ENCODE results near the gene HDAC7.

- TF ChIP-seq EZH2 (IDR thresholded peaks at IDR 0.05; ENCODE audit: borderline replicate concordance, low read length) (no peak), CTCF (conservative IDR thresholded peaks at IDR 0.05 in 1 of 2, IDR thresholded peaks at IDR 0.05 in 1 of 2; ENCODE audit: extremely low read depth in 1 of 2, insufficient read depth in 1 of 2, low read depth in 1 of 2, low read length in 2 of 2) (no peak)
Measured at GRCh38 chr12:47843226-47843980, 23.7 kb upstream of the HDAC7 start.

All from mammary epithelial cell (primary cell).